NK-92 (cell line): ENCODE data around the gene PAEP.
"Not testable (repeated sequence)": the region's sequence is repeated elsewhere in the genome, so short reads cannot be mapped to it uniquely, and the experiment has no call there.

ENCODE experiments used
- DNase-seq: peaks from one replicate; lab custom pipeline; 2025; ENCODE audit not compliant: unreplicated experiment; lab: John Stamatoyannopoulos, UW

The PAEP gene

GRCh38 chr9:135561391-135562234 is at the start of gene PAEP:
PAEP (plus strand) TSS chr9:135561756.
- no peak for DNase-seq

- no peak for DNase-seq
Observed at GRCh38 chr9:135512241-135512603, 49.3 kb upstream of the PAEP start.

GRCh38 chr9:135512904-135513303 is 48.7 kb upstream of the PAEP start:
- no peak for DNase-seq

DNA sequence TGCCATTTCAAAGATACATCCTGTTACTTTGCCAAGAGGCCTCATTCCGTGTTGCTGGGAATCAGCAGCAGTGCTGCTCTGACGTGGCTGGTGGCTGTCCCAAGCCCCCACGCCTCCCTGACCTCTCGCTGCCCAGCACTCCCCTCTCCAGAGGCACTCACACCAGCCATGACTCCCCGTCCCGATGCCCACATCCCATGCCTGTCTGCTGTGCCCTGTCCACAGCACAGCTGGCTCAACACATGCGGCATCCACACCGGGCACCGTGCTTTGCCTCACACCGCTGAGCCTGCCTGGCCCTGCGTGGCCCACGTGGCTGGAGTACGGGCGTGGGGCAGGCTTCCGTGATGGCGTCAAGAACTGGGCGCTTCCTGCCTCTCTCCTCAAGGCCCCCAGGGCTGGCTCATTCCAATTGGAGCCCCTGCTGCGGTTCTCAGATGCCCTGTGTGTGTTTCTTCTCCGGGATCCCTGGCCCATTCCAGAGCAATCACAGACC is 48.2 kb upstream of the PAEP start:
- no peak for DNase-seq

GRCh38 chr9:135513906-135514305 is 47.6 kb upstream of the PAEP start:
- not testable (repeated sequence) for DNase-seq

- DNase-seq: no peak
Observed at GRCh38 chr9:135514342-135515082, 47.0 kb upstream of the PAEP start.

DNA sequence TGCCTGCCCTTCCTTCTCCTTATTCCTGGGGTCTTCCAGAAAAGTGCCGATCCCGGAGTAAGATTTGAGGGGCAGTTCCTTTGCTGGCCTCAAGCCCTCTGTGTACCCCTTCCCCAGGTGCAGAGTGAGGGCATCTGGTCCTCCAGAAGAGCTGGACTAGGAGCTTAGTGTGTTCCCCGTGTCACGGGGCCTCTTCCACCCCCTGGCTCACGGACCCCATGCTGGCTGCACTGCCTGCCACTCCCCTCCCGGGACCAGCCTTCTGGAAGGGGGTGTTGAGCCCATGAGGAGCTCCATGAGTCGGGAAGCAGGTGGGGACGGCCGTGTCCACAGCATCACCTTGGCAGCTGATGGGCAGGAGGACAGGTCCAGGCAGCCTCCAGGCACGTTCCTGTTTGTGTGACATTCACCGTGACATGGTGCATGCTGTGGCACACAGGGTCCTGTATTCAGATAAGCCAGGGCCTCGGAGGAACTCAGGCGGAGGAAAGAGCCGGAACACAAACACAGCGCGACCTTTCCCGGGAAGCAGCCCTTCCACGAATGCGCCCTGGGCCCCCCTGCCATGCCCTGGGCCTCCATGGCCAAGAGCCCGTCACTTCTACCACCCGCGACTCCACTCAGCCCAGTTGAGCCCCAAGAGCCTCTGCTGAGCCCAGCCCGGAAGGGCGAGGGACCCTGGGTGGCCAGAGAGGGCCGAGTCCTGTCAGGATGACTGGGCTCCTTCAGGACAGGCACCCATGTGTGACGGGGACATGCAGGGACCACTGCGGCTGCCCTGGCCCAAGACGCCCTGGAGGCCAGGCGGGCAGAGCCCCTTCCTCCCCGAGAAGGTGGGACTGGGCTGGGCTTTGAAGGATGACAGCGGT is 46.2 kb upstream of the PAEP start:
- DNase-seq: no peak

- no peak for DNase-seq
Observed at GRCh38 chr9:135516132-135516860, 45.3 kb upstream of the PAEP start.

DNA sequence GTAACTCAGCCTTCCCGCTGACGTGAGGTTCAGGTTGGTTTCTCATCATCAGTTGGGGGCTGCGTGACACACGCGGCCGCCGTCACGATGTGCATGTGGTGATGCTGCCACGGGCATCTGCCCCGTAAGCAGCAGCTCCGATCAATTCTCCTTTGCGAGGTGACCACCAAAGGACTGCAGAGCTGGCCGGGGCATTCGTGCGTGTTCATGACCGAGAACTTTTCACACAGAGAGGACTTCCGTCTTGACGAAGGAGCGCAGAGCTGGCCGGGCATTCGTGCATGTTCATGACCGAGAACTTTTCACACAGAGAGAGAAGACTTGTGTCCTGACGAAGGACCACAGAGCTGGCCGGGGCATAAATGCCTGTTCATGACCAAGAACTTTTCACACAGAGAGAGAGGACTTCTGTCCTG is 44.1 kb upstream of the PAEP start:
- DNase-seq: no peak

DNA sequence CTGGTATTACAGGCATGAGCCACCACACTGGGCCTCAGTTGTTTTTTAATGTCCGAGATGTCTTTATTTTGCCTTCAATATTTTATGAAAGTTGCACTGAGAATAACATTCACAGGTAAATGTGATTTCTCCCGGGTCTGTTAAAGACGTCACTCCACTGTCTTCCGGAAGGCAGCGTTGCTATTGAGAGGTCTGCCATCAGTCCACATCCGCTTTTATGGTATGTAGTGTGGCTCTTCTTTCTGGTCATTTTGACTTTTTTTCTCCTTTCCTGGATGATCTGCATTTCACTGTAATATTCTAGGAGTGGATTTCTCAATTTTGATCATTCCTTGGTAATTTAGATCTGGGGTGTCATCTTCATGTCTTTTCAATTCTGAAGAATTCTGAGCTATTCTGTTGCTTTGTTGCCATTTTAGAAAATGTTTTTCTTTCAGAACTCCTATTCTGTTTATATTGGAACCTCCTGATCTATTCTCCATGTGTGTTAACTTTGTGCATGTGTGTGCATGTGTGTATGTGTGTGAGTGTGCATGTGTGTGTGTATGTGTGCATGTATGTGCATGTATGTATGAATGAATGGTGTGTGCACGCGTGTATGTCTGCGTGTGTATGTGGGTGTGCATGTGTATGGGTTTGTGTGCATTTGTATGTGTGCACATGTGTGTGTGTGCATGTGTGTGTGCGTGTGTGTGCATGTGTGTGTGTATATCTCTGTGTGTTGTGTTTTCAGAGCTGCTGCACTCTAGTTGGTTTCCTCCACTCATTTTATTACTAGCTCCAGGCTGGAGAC is 42.2 kb upstream of the PAEP start:
- DNase-seq: no peak

DNA sequence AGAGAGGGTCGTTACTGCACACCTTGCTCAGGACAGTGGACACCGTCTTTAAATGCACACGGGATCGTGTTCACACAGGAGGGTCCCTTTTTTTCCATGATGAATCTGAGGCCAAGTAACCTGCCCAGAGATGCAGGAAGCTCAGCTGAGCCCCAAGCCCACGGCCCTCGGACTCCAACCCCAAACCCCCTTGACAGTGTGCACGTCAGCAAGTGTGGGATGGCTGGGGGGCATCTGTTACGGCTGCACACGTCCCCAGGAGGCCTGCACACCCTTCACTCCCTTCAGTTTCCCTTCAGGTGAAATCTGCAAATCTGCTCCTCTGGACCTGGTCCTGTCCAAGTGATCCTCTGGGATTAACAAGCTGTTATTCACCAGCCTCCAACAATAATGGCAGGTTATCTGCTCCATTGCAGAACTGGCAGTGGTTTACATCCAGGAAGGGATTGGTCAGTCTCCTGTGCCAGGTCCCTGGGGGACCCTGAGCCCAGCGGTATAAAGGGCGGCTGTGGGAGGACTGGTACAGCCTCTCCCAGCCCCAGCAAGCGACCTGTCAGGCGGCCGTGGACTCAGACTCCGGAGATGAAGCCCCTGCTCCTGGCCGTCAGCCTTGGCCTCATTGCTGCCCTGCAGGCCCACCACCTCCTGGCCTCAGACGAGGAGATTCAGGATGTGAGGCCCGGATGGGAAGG is 40.5 kb upstream of the PAEP start, which contains the start of gene LCN1:
Gene LCN1, plus strand, starts transcription at position 525 of the 692 bp plus-strand sequence. Its CDS starts 58 bp downstream, at position 583.
- no peak for DNase-seq

- DNase-seq: no peak
Observed at GRCh38 chr9:135521608-135522095, 39.9 kb upstream of the PAEP start.

GRCh38 chr9:135522137-135522877 is 39.2 kb upstream of the PAEP start:
- no peak for DNase-seq

GRCh38 chr9:135522931-135523330 is 38.6 kb upstream of the PAEP start:
- DNase-seq: no peak

- DNase-seq: no peak
Observed at GRCh38 chr9:135523521-135524129, 37.9 kb upstream of the PAEP start.

GRCh38 chr9:135524130-135524861 is 37.3 kb upstream of the PAEP start:
- DNase-seq: no peak
